Measurements from ENCODE around the gene DES. TPM values are rescaled to one million over a fixed set of nuclear protein-coding genes. Genes with fewer than 3 reads are reported as not detected.

The DES gene
- total and polyA plus RNA-seq, 2 experiments from 2014 or later: 1.3 to 2.0 TPM

DNA sequence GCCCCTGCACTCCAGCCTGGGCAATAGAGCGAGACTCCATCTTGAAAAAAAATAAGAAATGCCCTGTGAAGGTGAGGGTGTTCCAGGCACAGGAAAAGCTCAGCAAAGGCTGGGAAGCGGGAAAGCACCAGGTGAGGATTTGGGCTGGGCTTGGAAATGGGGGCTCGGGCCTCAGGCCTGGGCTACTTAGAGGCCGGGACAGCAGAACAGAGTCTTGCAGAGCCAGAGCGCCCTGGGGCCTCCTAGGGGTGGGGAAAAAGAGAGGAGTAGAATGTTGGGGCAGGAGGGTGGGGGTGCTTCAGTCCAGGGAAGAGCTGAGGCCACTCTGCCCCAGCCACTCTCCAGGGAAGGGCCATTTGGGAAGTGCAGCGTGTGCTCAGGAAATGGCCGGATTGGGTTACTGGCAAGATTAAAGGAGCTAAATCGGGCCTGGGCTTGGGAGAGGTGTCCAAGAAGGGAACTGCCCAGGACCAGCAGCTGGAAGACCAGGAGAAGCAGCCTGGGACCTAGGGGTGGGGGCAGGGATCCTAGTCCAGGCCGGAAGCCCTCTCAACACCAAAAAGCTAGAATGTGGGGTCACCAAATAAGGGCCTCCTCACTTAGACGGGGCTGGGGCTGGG, 13.8 kb upstream of the DES start (continued):
- TF ChIP-seq, protein P1, sequence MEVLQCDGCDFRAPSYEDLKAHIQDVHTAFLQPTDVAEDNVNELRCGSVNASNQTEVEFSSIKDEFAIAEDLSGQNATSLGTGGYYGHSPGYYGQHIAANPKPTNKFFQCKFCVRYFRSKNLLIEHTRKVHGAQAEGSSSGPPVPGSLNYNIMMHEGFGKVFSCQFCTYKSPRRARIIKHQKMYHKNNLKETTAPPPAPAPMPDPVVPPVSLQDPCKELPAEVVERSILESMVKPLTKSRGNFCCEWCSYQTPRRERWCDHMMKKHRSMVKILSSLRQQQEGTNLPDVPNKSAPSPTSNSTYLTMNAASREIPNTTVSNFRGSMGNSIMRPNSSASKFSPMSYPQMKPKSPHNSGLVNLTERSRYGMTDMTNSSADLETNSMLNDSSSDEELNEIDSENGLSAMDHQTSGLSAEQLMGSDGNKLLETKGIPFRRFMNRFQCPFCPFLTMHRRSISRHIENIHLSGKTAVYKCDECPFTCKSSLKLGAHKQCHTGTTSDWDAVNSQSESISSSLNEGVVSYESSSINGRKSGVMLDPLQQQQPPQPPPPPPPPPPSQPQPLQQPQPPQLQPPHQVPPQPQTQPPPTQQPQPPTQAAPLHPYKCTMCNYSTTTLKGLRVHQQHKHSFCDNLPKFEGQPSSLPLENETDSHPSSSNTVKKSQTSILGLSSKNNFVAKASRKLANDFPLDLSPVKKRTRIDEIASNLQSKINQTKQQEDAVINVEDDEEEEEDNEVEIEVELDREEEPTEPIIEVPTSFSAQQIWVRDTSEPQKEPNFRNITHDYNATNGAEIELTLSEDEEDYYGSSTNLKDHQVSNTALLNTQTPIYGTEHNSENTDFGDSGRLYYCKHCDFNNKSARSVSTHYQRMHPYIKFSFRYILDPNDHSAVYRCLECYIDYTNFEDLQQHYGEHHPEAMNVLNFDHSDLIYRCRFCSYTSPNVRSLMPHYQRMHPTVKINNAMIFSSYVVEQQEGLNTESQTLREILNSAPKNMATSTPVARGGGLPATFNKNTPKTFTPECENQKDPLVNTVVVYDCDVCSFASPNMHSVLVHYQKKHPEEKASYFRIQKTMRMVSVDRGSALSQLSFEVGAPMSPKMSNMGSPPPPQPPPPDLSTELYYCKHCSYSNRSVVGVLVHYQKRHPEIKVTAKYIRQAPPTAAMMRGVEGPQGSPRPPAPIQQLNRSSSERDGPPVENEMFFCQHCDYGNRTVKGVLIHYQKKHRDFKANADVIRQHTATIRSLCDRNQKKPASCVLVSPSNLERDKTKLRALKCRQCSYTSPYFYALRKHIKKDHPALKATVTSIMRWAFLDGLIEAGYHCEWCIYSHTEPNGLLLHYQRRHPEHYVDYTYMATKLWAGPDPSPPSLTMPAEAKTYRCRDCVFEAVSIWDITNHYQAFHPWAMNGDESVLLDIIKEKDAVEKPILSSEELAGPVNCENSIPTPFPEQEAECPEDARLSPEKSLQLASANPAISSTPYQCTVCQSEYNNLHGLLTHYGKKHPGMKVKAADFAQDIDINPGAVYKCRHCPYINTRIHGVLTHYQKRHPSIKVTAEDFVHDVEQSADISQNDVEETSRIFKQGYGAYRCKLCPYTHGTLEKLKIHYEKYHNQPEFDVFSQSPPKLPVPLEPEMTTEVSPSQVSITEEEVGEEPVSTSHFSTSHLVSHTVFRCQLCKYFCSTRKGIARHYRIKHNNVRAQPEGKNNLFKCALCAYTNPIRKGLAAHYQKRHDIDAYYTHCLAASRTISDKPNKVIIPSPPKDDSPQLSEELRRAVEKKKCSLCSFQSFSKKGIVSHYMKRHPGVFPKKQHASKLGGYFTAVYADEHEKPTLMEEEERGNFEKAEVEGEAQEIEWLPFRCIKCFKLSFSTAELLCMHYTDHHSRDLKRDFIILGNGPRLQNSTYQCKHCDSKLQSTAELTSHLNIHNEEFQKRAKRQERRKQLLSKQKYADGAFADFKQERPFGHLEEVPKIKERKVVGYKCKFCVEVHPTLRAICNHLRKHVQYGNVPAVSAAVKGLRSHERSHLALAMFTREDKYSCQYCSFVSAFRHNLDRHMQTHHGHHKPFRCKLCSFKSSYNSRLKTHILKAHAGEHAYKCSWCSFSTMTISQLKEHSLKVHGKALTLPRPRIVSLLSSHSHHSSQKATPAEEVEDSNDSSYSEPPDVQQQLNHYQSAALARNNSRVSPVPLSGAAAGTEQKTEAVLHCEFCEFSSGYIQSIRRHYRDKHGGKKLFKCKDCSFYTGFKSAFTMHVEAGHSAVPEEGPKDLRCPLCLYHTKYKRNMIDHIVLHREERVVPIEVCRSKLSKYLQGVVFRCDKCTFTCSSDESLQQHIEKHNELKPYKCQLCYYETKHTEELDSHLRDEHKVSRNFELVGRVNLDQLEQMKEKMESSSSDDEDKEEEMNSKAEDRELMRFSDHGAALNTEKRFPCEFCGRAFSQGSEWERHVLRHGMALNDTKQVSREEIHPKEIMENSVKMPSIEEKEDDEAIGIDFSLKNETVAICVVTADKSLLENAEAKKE (CRISPR knock-in tag; IDR thresholded peaks at IDR 0.05): no peak
- TF ChIP-seq JUNB (IDR thresholded peaks at IDR 0.05; ENCODE audit: unreplicated experiment): no peak

DNA sequence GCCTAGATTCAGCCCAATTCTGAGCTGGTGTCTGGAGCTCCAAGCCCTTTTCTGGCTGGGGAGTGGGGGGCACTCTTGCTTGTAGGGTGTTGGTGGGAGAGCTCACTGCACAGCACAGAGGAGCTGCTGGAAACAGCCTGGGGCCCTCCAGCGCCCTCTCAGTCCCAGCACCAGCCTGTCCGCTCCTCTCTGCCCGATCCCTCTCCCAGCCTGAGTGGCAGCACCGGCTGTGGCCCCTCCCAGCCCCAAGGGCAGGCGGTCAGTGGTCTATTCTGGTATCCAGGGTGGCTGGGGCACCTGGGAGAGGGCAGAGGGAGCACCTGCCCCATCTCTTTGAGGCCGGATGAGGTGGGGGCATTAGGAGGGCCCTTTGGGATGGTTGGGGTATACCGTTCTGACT, 13.2 kb upstream of the DES start:
- no peaks in the 10 kb centered on the region for H4K20me1 ChIP-seq (replicated peaks; ENCODE audit: insufficient read depth)
- H3K27me3 ChIP-seq (ENCODE audit: insufficient read depth): no peaks in the 10 kb centered on the region
- H2AFZ ChIP-seq: peak overlapping the region; percentile 97
- Mint-ChIP-seq H3K36me3 (ENCODE audit: low read depth) (no peaks in the 10 kb centered on the region), H3K27ac (peak overlapping the region; percentile 60; the same call in 1 of the 2 replicates), H3K9me3 (no peaks in the 10 kb centered on the region), H3K27me3 (ENCODE audit: insufficient read depth, low read depth, poor library complexity) (peaks cover 15% of the 10 kb centered on the region), H3K4me3 (no peak overlapping the region), H3K4me1 (peaks cover 36% of the 10 kb centered on the region)
- H3K27ac ChIP-seq (ENCODE audit: low read depth): no peak overlapping the region
- H3K36me3 ChIP-seq (ENCODE audit: insufficient read depth): no peaks in the 10 kb centered on the region
- ATAC-seq (peak; percentile 89), DNase-seq (ENCODE audit: low spot score) (peak; percentile 67)
- H3K4me3 ChIP-seq: no peak overlapping the region
- peaks cover 16% of the 10 kb centered on the region for H3K4me1 ChIP-seq (ENCODE audit: insufficient read depth)
- H3K79me2 ChIP-seq (replicated peaks; ENCODE audit: insufficient read depth): no peaks in the 10 kb centered on the region
- H3K9me2 ChIP-seq (ENCODE audit: insufficient read depth): no peaks in the 10 kb centered on the region
- H3K4me2 ChIP-seq: peak overlapping the region; percentile 65; the same call in 1 of the 2 replicates
- peaks cover 2% of the 10 kb centered on the region; the same call in 1 of the 2 replicates for H3F3A ChIP-seq (replicated peaks; ENCODE audit: low read depth)
- TF ChIP-seq, protein P2, sequence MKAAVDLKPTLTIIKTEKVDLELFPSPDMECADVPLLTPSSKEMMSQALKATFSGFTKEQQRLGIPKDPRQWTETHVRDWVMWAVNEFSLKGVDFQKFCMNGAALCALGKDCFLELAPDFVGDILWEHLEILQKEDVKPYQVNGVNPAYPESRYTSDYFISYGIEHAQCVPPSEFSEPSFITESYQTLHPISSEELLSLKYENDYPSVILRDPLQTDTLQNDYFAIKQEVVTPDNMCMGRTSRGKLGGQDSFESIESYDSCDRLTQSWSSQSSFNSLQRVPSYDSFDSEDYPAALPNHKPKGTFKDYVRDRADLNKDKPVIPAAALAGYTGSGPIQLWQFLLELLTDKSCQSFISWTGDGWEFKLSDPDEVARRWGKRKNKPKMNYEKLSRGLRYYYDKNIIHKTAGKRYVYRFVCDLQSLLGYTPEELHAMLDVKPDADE (IDR thresholded peaks at IDR 0.05): no peak
- TF ChIP-seq CREB1 (CRISPR knock-in tag; IDR thresholded peaks at IDR 0.05; ENCODE audit: low read depth) (no peak), EZH2 (IDR thresholded peaks at IDR 0.05; ENCODE audit: low read depth, unreplicated experiment) (no peak)
- TF ChIP-seq, protein P1 (CRISPR knock-in tag; IDR thresholded peaks at IDR 0.05): no peak
